GM04503 (cell line): ENCODE results near the gene C1orf21.

ENCODE experiments used
- DNase-seq: peaks from one replicate; pipeline ENCODE4 v3.0.0-alpha.2; 2012; ENCODE audit warnings: low read depth

C1orf21 gene

GRCh38 chr1:184447651-184448185 is 60.9 kb downstream of the C1orf21 start:
- DNase-seq, result no peak

- DNase-seq, result no peak
Observed at GRCh38 chr1:184449916-184450315, 63.1 kb downstream of the C1orf21 start.

GRCh38 chr1:184455786-184456185 is 69.0 kb downstream of the C1orf21 start:
- DNase-seq, result no peak

- no peak for DNase-seq
Observed at GRCh38 chr1:184456189-184456588, 69.4 kb downstream of the C1orf21 start.

- DNase-seq, result peak; percentile 9
Observed at GRCh38 chr1:184457500-184457899, 70.7 kb downstream of the C1orf21 start.

- DNase-seq, result no peak
Observed at GRCh38 chr1:184461321-184461720, 74.5 kb downstream of the C1orf21 start.

GRCh38 chr1:184462155-184462554 is 75.3 kb downstream of the C1orf21 start:
- DNase-seq, result no peak

- DNase-seq, result no peak
Observed at GRCh38 chr1:184462990-184463389, 76.2 kb downstream of the C1orf21 start.

GRCh38 chr1:184463680-184464079 is 76.9 kb downstream of the C1orf21 start:
- DNase-seq, result no peak

- DNase-seq, result no peak
Observed at GRCh38 chr1:184464757-184465156, 77.9 kb downstream of the C1orf21 start.

GRCh38 chr1:184465489-184466146 is 78.8 kb downstream of the C1orf21 start:
- no peak for DNase-seq

- no peak for DNase-seq
Observed at GRCh38 chr1:184467295-184467694, 80.5 kb downstream of the C1orf21 start.

GRCh38 chr1:184469396-184469795 is 82.6 kb downstream of the C1orf21 start:
- DNase-seq, result no peak

- DNase-seq, result no peak
Observed at GRCh38 chr1:184471686-184472085, 84.9 kb downstream of the C1orf21 start.

- no peak for DNase-seq
Observed at GRCh38 chr1:184472136-184472535, 85.3 kb downstream of the C1orf21 start.

GRCh38 chr1:184473176-184473966 is 86.5 kb downstream of the C1orf21 start:
- no peak for DNase-seq

GRCh38 chr1:184476187-184476586 is 89.4 kb downstream of the C1orf21 start:
- DNase-seq, result no peak

- DNase-seq, result no peak
Observed at GRCh38 chr1:184479435-184480167, 92.8 kb downstream of the C1orf21 start.

GRCh38 chr1:184480736-184481135 is 93.9 kb downstream of the C1orf21 start:
- DNase-seq, result no peak

GRCh38 chr1:184482136-184482535 is 95.3 kb downstream of the C1orf21 start:
- no peak for DNase-seq

- DNase-seq, result peak; percentile 66
Observed at GRCh38 chr1:184483101-184483683, 96.4 kb downstream of the C1orf21 start.
